PC-9 (cell line): ENCODE measurements around the gene NMNAT3. TPM values are rescaled to one million over a fixed set of nuclear protein-coding genes. Genes with fewer than 3 reads are reported as not detected.

Experiments
- BruUV-seq: library from RNA; stranded (reverse); fragments of 400-500 nt; replicated peaks from 2 replicates; lab custom pipeline; 2021; lab: Mats Ljungman, UMichigan
- CTCF ChIA-PET: fragments of 300-600 bp; sonication (Branson Sonifier 250); formaldehyde crosslinking; loops from one replicate; lab custom pipeline; 2022; ENCODE audit warnings: antibody characterized with exemption; lab: Charles Lee
- POLR2A ChIA-PET: fragments of 300-600 bp; sonication (Branson Sonifier 250); formaldehyde crosslinking; loops from one replicate; lab custom pipeline; 2022; ENCODE audit warnings: antibody characterized with exemption; ENCODE audit not compliant: unreplicated experiment; lab: Charles Lee
- DNase-seq, 2 experiments: peaks; one replicate each; pipeline versions ENCODE4 v3.0.0 to v3.0.0-alpha.2; 2015 to 2022; ENCODE audit warnings: mixed read lengths in 1 of 2
- H2AFZ ChIP-seq: fragments of 200-600 bp; sonication (generic); 2 replicates; pipeline ENCODE4 v1.8.1; 2017; ENCODE audit warnings: antibody characterized with exemption
- H3F3A ChIP-seq: fragments of 200-600 bp; sonication (generic); 2 replicates; pipeline ENCODE4 v1.8.1; 2017; ENCODE audit warnings: antibody characterized with exemption, mild to moderate bottlenecking, low read depth; ENCODE audit not compliant: insufficient read depth
- H3K27ac ChIP-seq: fragments of 200-600 bp; sonication (generic); 2 replicates; pipeline ENCODE4 v1.6.1; 2016; ENCODE audit warnings: mixed run types
- H3K27me3 ChIP-seq: fragments of 200-600 bp; sonication (generic); 2 replicates; pipeline ENCODE4 v1.6.1; 2016; ENCODE audit warnings: low read depth, mixed run types; ENCODE audit not compliant: insufficient read depth
- H3K36me3 ChIP-seq: fragments of 200-600 bp; sonication (generic); 2 replicates; pipeline ENCODE4 v1.6.1; 2016; ENCODE audit warnings: low read depth, mixed run types
- H3K4me1 ChIP-seq: fragments of 200-600 bp; sonication (generic); replicated peaks from 2 replicates; pipeline ENCODE4 v1.6.1; 2016; ENCODE audit warnings: mixed run types; ENCODE audit not compliant: insufficient read depth
- H3K4me2 ChIP-seq: fragments of 200-600 bp; sonication (generic); 2 replicates; pipeline ENCODE4 v1.6.1; 2017; ENCODE audit warnings: mixed run types
- H3K4me3 ChIP-seq: fragments of 200-600 bp; sonication (generic); 2 replicates; pipeline ENCODE4 v1.6.1; 2016; ENCODE audit warnings: mixed run types
- H3K79me2 ChIP-seq: fragments of 200-600 bp; sonication (generic); 2 replicates; pipeline ENCODE4 v1.6.1; 2017; ENCODE audit warnings: low read depth, mixed run types
- H3K9me2 ChIP-seq: fragments of 200-600 bp; sonication (generic); 2 replicates; pipeline ENCODE4 v1.8.1; 2017; ENCODE audit warnings: mild to moderate bottlenecking; ENCODE audit not compliant: insufficient read depth
- H3K9me3 ChIP-seq: fragments of 200-600 bp; sonication (generic); 2 replicates; pipeline ENCODE4 v1.8.1; 2016; ENCODE audit warnings: low read depth; ENCODE audit not compliant: insufficient read depth
- H4K20me1 ChIP-seq: fragments of 200-600 bp; sonication (generic); 2 replicates; pipeline ENCODE4 v1.8.1; 2017; ENCODE audit not compliant: insufficient read depth
- CTCF ChIP-seq: fragments of 200-600 bp; sonication (generic); conservative IDR thresholded peaks from 2 replicates; pipeline ENCODE4 v1.6.1; 2017; ENCODE audit warnings: mixed run types, antibody characterized with exemption, mild to moderate bottlenecking, moderate library complexity
- EZH2 ChIP-seq: fragments of 200-600 bp; sonication (generic); IDR thresholded peaks from 2 replicates; pipeline ENCODE4 v1.8.0; 2017; ENCODE audit warnings: antibody characterized with exemption, low read depth
- intact Hi-C: fragments of 100-400 bp; cut with micrococcal nuclease; formaldehyde crosslinking; loops from one replicate; pipeline ENCODE4 v1.10.0; 2022; ENCODE audit not compliant: unreplicated experiment
- total RNA-seq: library from RNA; stranded (reverse); gene quantifications from 2 replicates; pipeline ENCODE4 v1.2.3, GENCODE V29; 2021

The NMNAT3 gene
- total RNA-seq, 1 experiment from 2014 or later = 1.6 TPM

- H3K4me1 ChIP-seq = no peaks in the 10 kb centered on the region
- H3K36me3 ChIP-seq = no peaks in the 10 kb centered on the region
- POLR2A ChIA-PET = no interaction called here
- TF ChIP-seq CTCF = no peak
- no peak for TF ChIP-seq EZH2
- no peaks in the 10 kb centered on the region for H3K79me2 ChIP-seq
- no peak overlapping the region for H2AFZ ChIP-seq
- no peaks in the 10 kb centered on the region for H3K9me2 ChIP-seq
- H3K27ac ChIP-seq = no peak overlapping the region
- no peak for DNase-seq
- BruUV-seq = no TSS peak
- no peaks in the 10 kb centered on the region for H3K27me3 ChIP-seq
- H4K20me1 ChIP-seq = no peaks in the 10 kb centered on the region
- CTCF ChIA-PET = interaction anchor here (0.7 kb wide), 1 partner anchor 13 kb away, joined by 4 read pairs; no protein-coding TSS in a partner anchor
- H3K9me3 ChIP-seq = no peaks in the 10 kb centered on the region
- no peak overlapping the region for H3K4me3 ChIP-seq
- H3F3A ChIP-seq = no peaks in the 10 kb centered on the region
- no peak overlapping the region for H3K4me2 ChIP-seq
- intact Hi-C loops = no loop called here
Observed at GRCh38 chr3:139521816-139522215, 156.0 kb downstream of the NMNAT3 start.

GRCh38 chr3:139521144-139521543, 156.6 kb downstream of the NMNAT3 start:
- Histone ChIP-seq H4K20me1 (no peaks in the 10 kb centered on the region), H3K4me3 (no peak overlapping the region), H3K79me2 (no peaks in the 10 kb centered on the region), H3K36me3 (no peaks in the 10 kb centered on the region), H2AFZ (no peak overlapping the region), H3K9me3 (no peaks in the 10 kb centered on the region), H3K9me2 (no peaks in the 10 kb centered on the region), H3K27me3 (no peaks in the 10 kb centered on the region), H3K4me2 (no peak overlapping the region), H3K4me1 (no peaks in the 10 kb centered on the region), H3K27ac (no peak overlapping the region), H3F3A (no peaks in the 10 kb centered on the region)
- ChIA-PET POLR2A (no interaction called here), CTCF (interaction anchor here (0.7 kb wide), 2 partner anchors 13 to 25 kb away, joined by 4 to 5 read pairs; no protein-coding TSS in a partner anchor)
- intact Hi-C loops = no loop called here
- TF ChIP-seq CTCF (no peak), EZH2 (no peak)
- DNase-seq = no peak
- BruUV-seq = no TSS peak

- Histone ChIP-seq H3K27ac (no peak overlapping the region), H3K79me2 (no peaks in the 10 kb centered on the region), H3F3A (no peaks in the 10 kb centered on the region), H3K9me3 (no peaks in the 10 kb centered on the region), H4K20me1 (no peaks in the 10 kb centered on the region), H3K4me1 (no peaks in the 10 kb centered on the region), H3K27me3 (no peaks in the 10 kb centered on the region), H3K36me3 (no peaks in the 10 kb centered on the region), H3K4me3 (no peak overlapping the region), H3K4me2 (no peak overlapping the region), H3K9me2 (no peaks in the 10 kb centered on the region), H2AFZ (no peak overlapping the region)
- TF ChIP-seq EZH2 (no peak), CTCF (peak; percentile 62)
- intact Hi-C loops = loop anchor here (1.0 kb wide), 1 partner anchor 42 kb away; no protein-coding TSS in a partner anchor
- POLR2A ChIA-PET = no interaction called here
- no TSS peak for BruUV-seq
- peak in 1 of 2 experiments; percentile 23 for DNase-seq
- CTCF ChIA-PET = interaction anchor here (0.5 to 1.0 kb wide), 4 partner anchors 26 to 95 kb away, joined by 3 to 5 read pairs (median 4); no protein-coding TSS in a partner anchor
Observed at GRCh38 chr3:139519998-139520737, 157.6 kb downstream of the NMNAT3 start.
